HG02798 (cell line): ENCODE measurements around the gene SYNE2.
"Not testable (repeated sequence)": the region's sequence is repeated elsewhere in the genome, so short reads cannot be mapped to it uniquely, and the experiment has no call there.

Source experiments
- ATAC-seq: cut with Tn5 transposase; IDR thresholded peaks from one replicate; pipeline ENCODE4 v1.9.1; 2021; ENCODE audit warnings: mild to moderate bottlenecking; ENCODE audit not compliant: unreplicated experiment, poor library complexity

The SYNE2 gene

GRCh38 chr14:64112867-64113678 is 260.3 kb downstream of the SYNE2 start:
- no peak for ATAC-seq

GRCh38 chr14:64114166-64114565 is 261.4 kb downstream of the SYNE2 start:
- no peak for ATAC-seq

- no peak for ATAC-seq
Observed at GRCh38 chr14:64114796-64115195, 262.0 kb downstream of the SYNE2 start.

GRCh38 chr14:64115401-64115800 is 262.6 kb downstream of the SYNE2 start:
- ATAC-seq: no peak

GRCh38 chr14:64117671-64118402 is 265.0 kb downstream of the SYNE2 start:
- no peak for ATAC-seq

- not testable (repeated sequence) for ATAC-seq
Observed at GRCh38 chr14:64118403-64118742, 265.6 kb downstream of the SYNE2 start.

GRCh38 chr14:64118892-64119291 is 266.1 kb downstream of the SYNE2 start:
- no peak for ATAC-seq

GRCh38 chr14:64119500-64119899 is 266.7 kb downstream of the SYNE2 start:
- ATAC-seq: no peak

- ATAC-seq: no peak
Observed at GRCh38 chr14:64119980-64120379, 267.2 kb downstream of the SYNE2 start.

- no peak for ATAC-seq
Observed at GRCh38 chr14:64123241-64123822, 270.5 kb downstream of the SYNE2 start.

GRCh38 chr14:64125270-64125669 is 272.5 kb downstream of the SYNE2 start:
- ATAC-seq: no peak

GRCh38 chr14:64126548-64126947 is 273.7 kb downstream of the SYNE2 start:
- no peak for ATAC-seq

- ATAC-seq: no peak
Observed at GRCh38 chr14:64137657-64138290, 285.0 kb downstream of the SYNE2 start.

- ATAC-seq: no peak
Observed at GRCh38 chr14:64147126-64147790, 294.5 kb downstream of the SYNE2 start.

- no peak for ATAC-seq
Observed at GRCh38 chr14:64149921-64150320, 297.1 kb downstream of the SYNE2 start.

GRCh38 chr14:64158608-64159007 is 305.8 kb downstream of the SYNE2 start:
- no peak for ATAC-seq

- ATAC-seq: no peak
Observed at GRCh38 chr14:64159588-64159987, 306.8 kb downstream of the SYNE2 start.

- no peak for ATAC-seq
Observed at GRCh38 chr14:64170181-64170580, 317.4 kb downstream of the SYNE2 start.

- no peak for ATAC-seq
Observed at GRCh38 chr14:64174922-64175782, 322.3 kb downstream of the SYNE2 start.
